Measurements from ENCODE around the gene PLGRKT.
"Not testable (repeated sequence)": the region's sequence is repeated elsewhere in the genome, so short reads cannot be mapped to it uniquely, and the experiment has no call there.

Gene PLGRKT

DNA sequence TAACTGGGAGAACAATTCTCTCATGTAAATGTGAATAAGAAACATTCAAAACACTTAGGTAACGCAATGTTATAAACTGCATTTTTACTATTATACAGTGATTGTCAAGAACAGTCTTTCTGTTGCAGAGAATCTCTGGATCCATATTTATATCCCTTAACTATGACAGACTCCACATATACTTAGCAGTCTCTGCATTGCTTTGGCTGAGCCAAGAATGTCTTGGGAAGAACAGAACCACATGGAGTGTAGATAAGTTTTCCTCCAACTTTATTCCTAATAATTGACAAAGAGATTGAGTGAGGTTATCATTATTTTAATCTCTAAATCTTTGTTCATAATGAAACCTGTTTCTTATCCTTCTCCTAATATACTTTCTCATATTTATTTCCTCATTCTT lies 82.5 kb downstream of the PLGRKT start:
- no peak for TF ChIP-seq SIN3A (IDR thresholded peaks at IDR 0.05; ENCODE audit: borderline replicate concordance, insufficient read depth, low read length)
- TF ChIP-seq, protein P1, sequence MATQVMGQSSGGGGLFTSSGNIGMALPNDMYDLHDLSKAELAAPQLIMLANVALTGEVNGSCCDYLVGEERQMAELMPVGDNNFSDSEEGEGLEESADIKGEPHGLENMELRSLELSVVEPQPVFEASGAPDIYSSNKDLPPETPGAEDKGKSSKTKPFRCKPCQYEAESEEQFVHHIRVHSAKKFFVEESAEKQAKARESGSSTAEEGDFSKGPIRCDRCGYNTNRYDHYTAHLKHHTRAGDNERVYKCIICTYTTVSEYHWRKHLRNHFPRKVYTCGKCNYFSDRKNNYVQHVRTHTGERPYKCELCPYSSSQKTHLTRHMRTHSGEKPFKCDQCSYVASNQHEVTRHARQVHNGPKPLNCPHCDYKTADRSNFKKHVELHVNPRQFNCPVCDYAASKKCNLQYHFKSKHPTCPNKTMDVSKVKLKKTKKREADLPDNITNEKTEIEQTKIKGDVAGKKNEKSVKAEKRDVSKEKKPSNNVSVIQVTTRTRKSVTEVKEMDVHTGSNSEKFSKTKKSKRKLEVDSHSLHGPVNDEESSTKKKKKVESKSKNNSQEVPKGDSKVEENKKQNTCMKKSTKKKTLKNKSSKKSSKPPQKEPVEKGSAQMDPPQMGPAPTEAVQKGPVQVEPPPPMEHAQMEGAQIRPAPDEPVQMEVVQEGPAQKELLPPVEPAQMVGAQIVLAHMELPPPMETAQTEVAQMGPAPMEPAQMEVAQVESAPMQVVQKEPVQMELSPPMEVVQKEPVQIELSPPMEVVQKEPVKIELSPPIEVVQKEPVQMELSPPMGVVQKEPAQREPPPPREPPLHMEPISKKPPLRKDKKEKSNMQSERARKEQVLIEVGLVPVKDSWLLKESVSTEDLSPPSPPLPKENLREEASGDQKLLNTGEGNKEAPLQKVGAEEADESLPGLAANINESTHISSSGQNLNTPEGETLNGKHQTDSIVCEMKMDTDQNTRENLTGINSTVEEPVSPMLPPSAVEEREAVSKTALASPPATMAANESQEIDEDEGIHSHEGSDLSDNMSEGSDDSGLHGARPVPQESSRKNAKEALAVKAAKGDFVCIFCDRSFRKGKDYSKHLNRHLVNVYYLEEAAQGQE (IDR thresholded peaks at IDR 0.05; ENCODE audit: insufficient read depth in 1 of 2, low read depth in 2 of 2, low read length in 2 of 2), result no peak
- TF ChIP-seq POLR2AphosphoS5 (IDR thresholded peaks at IDR 0.05; ENCODE audit: low read depth, low read length), result no peak
- no peak for TF ChIP-seq TAF1 (IDR thresholded peaks at IDR 0.05; ENCODE audit: borderline replicate concordance, insufficient read depth, low read length)
- no peak for TF ChIP-seq FOXP2 (optimal IDR thresholded peaks at IDR 0.05; ENCODE audit: borderline replicate concordance, extremely low read depth, extremely low read length, insufficient read depth)

DNA sequence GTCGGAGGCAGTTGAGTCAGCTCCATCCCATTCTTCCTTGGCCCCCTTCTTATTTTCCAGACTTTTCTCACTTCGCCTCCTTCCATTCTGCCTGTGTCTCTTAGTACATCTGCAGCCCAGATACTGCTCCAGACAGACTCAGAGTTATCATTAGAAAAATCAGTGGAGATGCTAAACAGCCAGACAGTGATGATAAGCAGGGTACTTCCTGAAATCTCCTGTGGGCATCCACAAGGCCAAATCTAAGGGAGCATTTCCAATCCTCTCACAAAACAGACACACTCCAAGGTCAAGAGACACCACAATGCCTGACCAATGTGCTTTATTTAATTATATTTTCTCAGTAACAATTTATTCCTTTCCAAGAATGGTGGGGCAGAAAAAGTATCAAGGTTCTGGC lies 83.5 kb downstream of the PLGRKT start:
- TF ChIP-seq POLR2AphosphoS5 (IDR thresholded peaks at IDR 0.05; ENCODE audit: low read depth, low read length) (no peak), SIN3A (IDR thresholded peaks at IDR 0.05; ENCODE audit: borderline replicate concordance, insufficient read depth, low read length) (no peak), TAF1 (IDR thresholded peaks at IDR 0.05; ENCODE audit: borderline replicate concordance, insufficient read depth, low read length) (no peak), FOXP2 (optimal IDR thresholded peaks at IDR 0.05; ENCODE audit: borderline replicate concordance, extremely low read depth, extremely low read length, insufficient read depth) (no peak)
- TF ChIP-seq, protein P1 (IDR thresholded peaks at IDR 0.05; ENCODE audit: insufficient read depth in 1 of 2, low read depth in 2 of 2, low read length in 2 of 2), result no peak

DNA sequence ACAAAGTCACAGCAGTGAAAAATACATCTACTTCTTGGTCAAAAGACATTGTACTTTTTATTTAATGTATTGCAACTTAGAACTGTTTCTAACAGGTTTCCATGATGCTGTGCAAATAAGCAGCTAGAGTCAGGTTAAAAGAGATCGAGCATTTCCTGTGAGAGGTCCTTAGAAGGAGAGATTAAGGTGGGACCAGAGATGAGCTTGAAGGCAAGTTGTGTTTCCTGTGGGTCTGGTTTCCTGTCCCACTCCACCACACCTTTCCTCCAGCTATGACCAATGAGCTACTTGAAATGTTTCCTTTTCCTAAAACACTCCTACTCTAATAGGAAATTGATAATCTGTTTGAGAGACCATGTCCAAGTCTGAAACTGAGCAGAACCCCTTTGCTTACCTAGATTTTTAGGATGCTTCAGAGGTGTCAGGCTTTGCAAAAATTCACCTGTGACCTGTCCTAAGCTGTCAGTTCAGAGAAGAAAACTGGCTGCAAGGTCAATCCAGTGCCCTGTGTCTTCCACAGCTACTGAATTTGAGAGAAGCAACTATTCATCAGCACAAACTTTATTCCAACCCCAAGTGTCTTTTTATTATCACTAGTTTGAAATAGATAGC lies 85.0 kb downstream of the PLGRKT start:
- no peak for TF ChIP-seq FOXP2 (optimal IDR thresholded peaks at IDR 0.05; ENCODE audit: borderline replicate concordance, extremely low read depth, extremely low read length, insufficient read depth)
- TF ChIP-seq, protein P1 (IDR thresholded peaks at IDR 0.05; ENCODE audit: insufficient read depth in 1 of 2, low read depth in 2 of 2, low read length in 2 of 2), result no peak
- TF ChIP-seq TAF1 (IDR thresholded peaks at IDR 0.05; ENCODE audit: borderline replicate concordance, insufficient read depth, low read length), result no peak
- TF ChIP-seq POLR2AphosphoS5 (IDR thresholded peaks at IDR 0.05; ENCODE audit: low read depth, low read length), result no peak
- no peak for TF ChIP-seq SIN3A (IDR thresholded peaks at IDR 0.05; ENCODE audit: borderline replicate concordance, insufficient read depth, low read length)

GRCh38 chr9:5338992-5339981 lies 98.4 kb downstream of the PLGRKT start, which contains the start of gene RLN1:
TSS of gene RLN1 (minus strand) at chr9:5339876. CDS start at chr9:5339746, 130 bp downstream.
- not testable (repeated sequence) for TF ChIP-seq TAF1 (IDR thresholded peaks at IDR 0.05; ENCODE audit: borderline replicate concordance, insufficient read depth, low read length); POLR2AphosphoS5 (IDR thresholded peaks at IDR 0.05; ENCODE audit: low read depth, low read length)
- TF ChIP-seq, protein P1 (IDR thresholded peaks at IDR 0.05; ENCODE audit: insufficient read depth in 1 of 2, low read depth in 2 of 2, low read length in 2 of 2), result not testable (repeated sequence)
